Vagina (tissue), 2 donors: ENCODE data around the gene MRTO4. TPM values are rescaled to one million over a fixed set of nuclear protein-coding genes. Genes with fewer than 3 reads are reported as not detected.

Experiments
- DNase-seq, 2 donors: peaks; one replicate each; pipeline ENCODE4 v3.0.0-alpha.2; 2017; ENCODE audit errors: extremely low spot score in 2 of 2
- H3K27ac ChIP-seq: fragments of 200-600 bp; sonication (generic); one replicate; pipeline ENCODE4 v1.5.1; 2019
- H3K27me3 ChIP-seq: fragments of 200-600 bp; sonication (generic); one replicate; pipeline ENCODE4 v1.5.1; 2019
- H3K36me3 ChIP-seq, 2 donors: fragments of 200-600 bp; sonication (generic); one replicate each; pipeline ENCODE4 v1.5.1; 2017 to 2019
- H3K4me1 ChIP-seq: fragments of 200-600 bp; sonication (generic); one replicate; pipeline ENCODE4 v1.5.1; 2019
- H3K4me3 ChIP-seq, 2 donors: fragments of 200-600 bp; sonication (generic); 1 replicate in 1 of 2; 2 replicates in 1 of 2; pipeline ENCODE4 v1.5.1; 2016 to 2019
- H3K9me3 ChIP-seq: fragments of 200-600 bp; sonication (generic); one replicate; pipeline ENCODE4 v1.5.1; 2019
- POLR2A ChIP-seq, 2 donors: fragments of 450-650 bp; IDR thresholded peaks; one replicate each; pipeline ENCODE4 v1.6.1; 2017; ENCODE audit warnings: antibody characterized with exemption in 2 of 2, mild to moderate bottlenecking in 2 of 2, moderate library complexity in 2 of 2
- POLR2AphosphoS5 ChIP-seq, 2 donors: sonication (generic); formaldehyde crosslinking; IDR thresholded peaks; one replicate each; pipeline ENCODE4 v1.9.0; 2017; ENCODE audit warnings: antibody characterized with exemption in 2 of 2, mild to moderate bottlenecking in 2 of 2, low read depth in 1 of 2; ENCODE audit not compliant: insufficient read depth in 1 of 2
- intact Hi-C: fragments of 100-400 bp; cut with DNase I; formaldehyde crosslinking; loops from one replicate; pipeline ENCODE4 v1.15.1; 2023
- total RNA-seq: library from RNA; depleted of rRNA; stranded (reverse); fragments of >200 nt; gene quantifications from one replicate; pipeline ENCODE4 v1.2.3, GENCODE V29; 2016
- TF ChIP-seq, protein P1 (sequence below), 3 experiments: fragments of 450-650 bp in 2 of 3; fragments of 200-600 bp in 1 of 3; sonication (generic) in 1 of 3; IDR thresholded peaks; one replicate each; pipeline ENCODE4 v1.5.1; 2017 to 2019; ENCODE audit warnings: antibody characterized with exemption in 3 of 3, mild to moderate bottlenecking in 2 of 3, moderate library complexity in 2 of 3

Gene MRTO4
- total RNA-seq, 1 donor from 2014 or later, result 19.2 TPM

DNA sequence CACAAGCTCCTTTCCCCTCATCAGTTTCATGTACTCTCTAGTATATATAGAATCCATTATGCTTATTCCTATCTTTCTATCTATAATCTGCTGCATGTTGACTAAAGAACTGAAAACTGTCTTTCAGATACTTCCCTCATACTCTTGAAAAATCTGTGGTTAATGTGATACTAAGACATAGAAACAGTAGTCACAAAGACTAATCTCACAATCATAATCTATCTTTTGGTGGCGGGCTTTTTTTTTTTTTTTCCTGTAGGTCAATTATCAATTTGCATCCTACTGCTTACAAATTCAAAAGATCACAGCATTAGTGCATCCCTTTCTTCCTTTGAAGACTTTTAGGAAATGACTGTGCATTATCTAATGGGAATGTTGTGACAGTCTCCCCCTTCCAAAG lies 46.2 kb upstream of the MRTO4 start:
- H3K4me3 ChIP-seq, result no peak overlapping the region
- H3K9me3 ChIP-seq, result no peaks in the 10 kb centered on the region
- TF ChIP-seq POLR2AphosphoS5 (IDR thresholded peaks at IDR 0.05; ENCODE audit: insufficient read depth in 1 of 2, low read depth in 1 of 2) (no peak), POLR2A (IDR thresholded peaks at IDR 0.05) (no peak)
- TF ChIP-seq, protein P1, sequence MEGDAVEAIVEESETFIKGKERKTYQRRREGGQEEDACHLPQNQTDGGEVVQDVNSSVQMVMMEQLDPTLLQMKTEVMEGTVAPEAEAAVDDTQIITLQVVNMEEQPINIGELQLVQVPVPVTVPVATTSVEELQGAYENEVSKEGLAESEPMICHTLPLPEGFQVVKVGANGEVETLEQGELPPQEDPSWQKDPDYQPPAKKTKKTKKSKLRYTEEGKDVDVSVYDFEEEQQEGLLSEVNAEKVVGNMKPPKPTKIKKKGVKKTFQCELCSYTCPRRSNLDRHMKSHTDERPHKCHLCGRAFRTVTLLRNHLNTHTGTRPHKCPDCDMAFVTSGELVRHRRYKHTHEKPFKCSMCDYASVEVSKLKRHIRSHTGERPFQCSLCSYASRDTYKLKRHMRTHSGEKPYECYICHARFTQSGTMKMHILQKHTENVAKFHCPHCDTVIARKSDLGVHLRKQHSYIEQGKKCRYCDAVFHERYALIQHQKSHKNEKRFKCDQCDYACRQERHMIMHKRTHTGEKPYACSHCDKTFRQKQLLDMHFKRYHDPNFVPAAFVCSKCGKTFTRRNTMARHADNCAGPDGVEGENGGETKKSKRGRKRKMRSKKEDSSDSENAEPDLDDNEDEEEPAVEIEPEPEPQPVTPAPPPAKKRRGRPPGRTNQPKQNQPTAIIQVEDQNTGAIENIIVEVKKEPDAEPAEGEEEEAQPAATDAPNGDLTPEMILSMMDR (IDR thresholded peaks at IDR 0.05), result no peak
- no peaks in the 10 kb centered on the region for H3K27me3 ChIP-seq
- H3K27ac ChIP-seq, result no peak overlapping the region
- DNase-seq, result no peak
- peaks cover 0 to 3% of the 10 kb centered on the region in 2 donors for H3K36me3 ChIP-seq
- H3K4me1 ChIP-seq, result peaks cover 77% of the 10 kb centered on the region
- intact Hi-C loops, result no loop called here

DNA sequence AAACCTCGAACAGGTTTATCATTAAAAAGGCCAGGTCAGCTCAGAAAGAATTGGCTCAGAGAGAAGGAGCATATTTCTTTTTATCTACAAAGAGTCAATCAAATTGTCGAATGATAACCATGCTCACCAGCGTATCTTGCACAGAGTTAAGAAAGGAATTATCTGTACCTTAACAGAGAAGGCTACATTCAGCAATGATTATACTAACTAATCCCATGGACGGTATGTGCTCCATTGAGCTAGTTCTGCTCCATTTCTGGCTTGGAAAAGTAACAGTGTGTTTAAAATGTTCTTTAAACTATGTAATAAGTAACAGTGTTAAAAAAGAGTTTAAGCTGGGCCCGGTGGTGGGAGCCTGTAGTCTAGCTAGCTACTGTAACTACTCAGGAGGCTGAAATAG lies 45.8 kb upstream of the MRTO4 start:
- H3K27me3 ChIP-seq, result no peaks in the 10 kb centered on the region
- no peak for TF ChIP-seq POLR2A (IDR thresholded peaks at IDR 0.05)
- TF ChIP-seq, protein P1 (IDR thresholded peaks at IDR 0.05), result no peak
- TF ChIP-seq POLR2AphosphoS5 (IDR thresholded peaks at IDR 0.05; ENCODE audit: insufficient read depth in 1 of 2, low read depth in 1 of 2), result no peak
- peaks cover 80% of the 10 kb centered on the region for H3K4me1 ChIP-seq
- no peak overlapping the region for H3K27ac ChIP-seq
- peaks cover 0 to under 1% of the 10 kb centered on the region in 2 donors for H3K36me3 ChIP-seq
- H3K4me3 ChIP-seq, result no peak overlapping the region
- no peaks in the 10 kb centered on the region for H3K9me3 ChIP-seq
- no peak for DNase-seq
- intact Hi-C loops, result no loop called here

DNA sequence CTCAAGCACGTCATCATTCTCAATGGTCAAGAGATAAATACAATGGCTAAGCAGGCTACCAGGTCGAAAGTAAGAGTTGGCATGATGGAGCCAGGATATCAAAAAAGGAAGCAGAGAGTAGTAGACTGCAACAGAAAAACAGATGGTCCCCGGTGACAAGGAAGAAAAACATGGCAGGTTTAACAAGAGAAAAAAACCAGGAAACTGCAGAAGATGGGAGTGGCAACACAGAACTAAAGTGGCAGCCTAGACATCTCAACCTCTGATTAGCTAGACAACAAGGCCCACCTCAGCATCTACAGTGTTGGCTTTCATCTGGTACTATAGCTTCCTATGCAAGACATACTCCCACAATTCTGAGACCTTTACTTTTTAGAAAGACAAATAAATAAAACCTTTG lies 44.7 kb upstream of the MRTO4 start:
- intact Hi-C loops, result no loop called here
- Histone ChIP-seq H3K4me3 (no peak overlapping the region), H3K36me3 (no peaks in the 10 kb centered on the region), H3K4me1 (peaks cover 86% of the 10 kb centered on the region), H3K27me3 (no peaks in the 10 kb centered on the region), H3K9me3 (no peaks in the 10 kb centered on the region), H3K27ac (no peak overlapping the region)
- TF ChIP-seq, protein P1 (IDR thresholded peaks at IDR 0.05), result no peak
- TF ChIP-seq POLR2A (IDR thresholded peaks at IDR 0.05) (no peak), POLR2AphosphoS5 (IDR thresholded peaks at IDR 0.05; ENCODE audit: insufficient read depth in 1 of 2, low read depth in 1 of 2) (no peak)
- DNase-seq, result no peak

DNA sequence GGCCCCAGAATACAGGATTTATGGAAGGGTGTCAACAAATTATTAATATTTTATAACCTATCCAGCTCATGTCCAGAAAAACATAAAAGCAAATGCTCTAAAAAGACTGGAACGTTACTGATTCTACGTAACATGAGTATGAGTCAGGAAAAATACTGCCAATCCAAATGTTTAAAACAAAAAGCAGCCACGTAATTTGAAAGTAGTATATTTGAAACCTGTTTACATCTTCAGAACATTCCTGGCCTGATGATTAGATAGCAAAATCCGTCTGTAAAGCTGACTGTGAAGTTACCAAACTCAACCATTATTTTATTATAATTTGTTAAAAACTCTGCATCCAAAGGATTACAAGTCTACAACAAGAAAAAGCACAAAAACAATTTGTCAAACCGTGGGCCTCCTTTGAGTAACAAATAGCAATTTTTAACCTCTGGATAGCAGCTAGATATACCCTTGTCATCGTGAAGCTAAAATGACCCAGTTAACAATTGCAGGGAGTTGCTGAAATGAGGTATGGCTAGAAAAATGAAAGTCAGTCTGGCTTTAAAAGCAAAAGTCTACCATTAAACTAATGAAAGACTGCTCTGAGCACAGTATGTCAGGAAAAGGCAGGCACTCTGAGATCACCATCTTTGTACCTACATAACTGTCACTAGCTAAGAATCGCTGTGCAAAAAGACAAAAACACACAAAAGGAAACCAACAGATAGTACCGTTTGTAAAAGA lies 42.7 kb upstream of the MRTO4 start:
- TF ChIP-seq, protein P1 (IDR thresholded peaks at IDR 0.05), result no peak
- TF ChIP-seq POLR2AphosphoS5 (IDR thresholded peaks at IDR 0.05; ENCODE audit: insufficient read depth in 1 of 2, low read depth in 1 of 2) (no peak), POLR2A (IDR thresholded peaks at IDR 0.05) (no peak)
- Histone ChIP-seq H3K4me3 (peak overlapping the region; percentile 80 to 99), H3K4me1 (peaks cover 75% of the 10 kb centered on the region), H3K27ac (peak overlapping the region; percentile 98), H3K27me3 (no peaks in the 10 kb centered on the region), H3K36me3 (no peaks in the 10 kb centered on the region), H3K9me3 (no peaks in the 10 kb centered on the region)
- intact Hi-C loops, result no loop called here
- DNase-seq, result no peak

DNA sequence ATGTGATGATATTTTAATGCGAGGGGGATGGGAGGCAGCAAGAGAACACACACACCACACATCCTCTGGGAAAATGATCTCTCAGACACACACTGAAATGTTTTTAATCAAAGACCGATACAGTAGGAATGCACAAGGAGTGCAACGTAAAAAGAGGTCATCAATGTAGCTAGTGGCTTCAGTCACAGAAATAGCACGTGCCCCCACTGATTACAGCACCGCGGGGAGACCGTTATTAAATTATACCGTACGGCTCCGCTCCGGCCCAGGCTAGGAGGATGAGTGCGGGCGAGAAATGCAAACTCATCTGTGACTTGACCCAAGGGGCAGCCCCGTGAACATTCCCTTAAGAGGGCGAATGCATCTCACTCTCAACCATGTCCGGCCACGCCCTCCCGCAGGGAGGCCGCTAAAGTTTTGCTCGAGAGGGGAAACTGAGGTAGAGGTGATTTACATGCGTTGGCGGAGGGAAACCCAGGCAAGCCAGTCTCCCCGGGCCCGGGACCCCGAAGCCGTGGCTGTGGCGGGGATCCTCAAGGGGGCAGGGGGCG lies 42.1 kb upstream of the MRTO4 start:
- TF ChIP-seq, protein P1 (IDR thresholded peaks at IDR 0.05), result peak in 1 of 3 experiments; percentile 4
- TF ChIP-seq POLR2A (IDR thresholded peaks at IDR 0.05), result no peak
- no peak for TF ChIP-seq POLR2AphosphoS5 (IDR thresholded peaks at IDR 0.05; ENCODE audit: insufficient read depth in 1 of 2, low read depth in 1 of 2)
- peaks cover 71% of the 10 kb centered on the region for H3K4me1 ChIP-seq

More for the DNA sequence above, 42.1 kb upstream of the MRTO4 start:
- Histone ChIP-seq H3K9me3 (no peaks in the 10 kb centered on the region), H3K4me3 (peak overlapping the region; percentile 80 to 99), H3K27ac (peak overlapping the region; percentile 98), H3K27me3 (no peaks in the 10 kb centered on the region), H3K36me3 (no peaks in the 10 kb centered on the region)
- DNase-seq, result no peak
- intact Hi-C loops, result no loop called here
